Measurements from ENCODE around the gene HBA1. TPM values are rescaled to one million over a fixed set of nuclear protein-coding genes. Genes with fewer than 3 reads are reported as not detected.

The HBA1 gene
- total RNA-seq, 1 donor: not detected

DNA sequence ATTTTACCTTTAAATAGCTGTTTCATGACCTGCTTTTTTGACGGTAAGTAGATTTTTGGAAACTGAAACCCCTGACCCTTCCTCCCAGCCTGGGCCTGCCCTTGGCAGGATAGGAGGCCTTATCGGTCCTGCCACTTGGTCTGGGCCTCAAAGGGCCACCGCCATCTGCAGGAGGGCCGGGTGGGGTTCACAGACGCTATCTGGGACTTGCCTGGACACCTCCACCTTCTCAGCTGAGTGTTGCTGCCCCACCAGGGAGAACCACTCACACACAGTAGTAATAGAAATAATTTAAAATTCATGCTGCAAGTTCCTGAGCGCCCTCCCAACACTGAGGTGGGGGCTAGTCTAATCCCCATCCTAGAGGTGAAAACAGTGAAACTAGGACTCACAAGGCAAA is 33.4 kb upstream of the HBA1 start:
- TF ChIP-seq, protein P1, sequence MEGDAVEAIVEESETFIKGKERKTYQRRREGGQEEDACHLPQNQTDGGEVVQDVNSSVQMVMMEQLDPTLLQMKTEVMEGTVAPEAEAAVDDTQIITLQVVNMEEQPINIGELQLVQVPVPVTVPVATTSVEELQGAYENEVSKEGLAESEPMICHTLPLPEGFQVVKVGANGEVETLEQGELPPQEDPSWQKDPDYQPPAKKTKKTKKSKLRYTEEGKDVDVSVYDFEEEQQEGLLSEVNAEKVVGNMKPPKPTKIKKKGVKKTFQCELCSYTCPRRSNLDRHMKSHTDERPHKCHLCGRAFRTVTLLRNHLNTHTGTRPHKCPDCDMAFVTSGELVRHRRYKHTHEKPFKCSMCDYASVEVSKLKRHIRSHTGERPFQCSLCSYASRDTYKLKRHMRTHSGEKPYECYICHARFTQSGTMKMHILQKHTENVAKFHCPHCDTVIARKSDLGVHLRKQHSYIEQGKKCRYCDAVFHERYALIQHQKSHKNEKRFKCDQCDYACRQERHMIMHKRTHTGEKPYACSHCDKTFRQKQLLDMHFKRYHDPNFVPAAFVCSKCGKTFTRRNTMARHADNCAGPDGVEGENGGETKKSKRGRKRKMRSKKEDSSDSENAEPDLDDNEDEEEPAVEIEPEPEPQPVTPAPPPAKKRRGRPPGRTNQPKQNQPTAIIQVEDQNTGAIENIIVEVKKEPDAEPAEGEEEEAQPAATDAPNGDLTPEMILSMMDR (IDR thresholded peaks at IDR 0.05; ENCODE audit: extremely low read depth, low read depth, low read length): no peak
- no peaks in the 10 kb centered on the region for H3K4me1 ChIP-seq (ENCODE audit: insufficient read depth, low read length)

DNA sequence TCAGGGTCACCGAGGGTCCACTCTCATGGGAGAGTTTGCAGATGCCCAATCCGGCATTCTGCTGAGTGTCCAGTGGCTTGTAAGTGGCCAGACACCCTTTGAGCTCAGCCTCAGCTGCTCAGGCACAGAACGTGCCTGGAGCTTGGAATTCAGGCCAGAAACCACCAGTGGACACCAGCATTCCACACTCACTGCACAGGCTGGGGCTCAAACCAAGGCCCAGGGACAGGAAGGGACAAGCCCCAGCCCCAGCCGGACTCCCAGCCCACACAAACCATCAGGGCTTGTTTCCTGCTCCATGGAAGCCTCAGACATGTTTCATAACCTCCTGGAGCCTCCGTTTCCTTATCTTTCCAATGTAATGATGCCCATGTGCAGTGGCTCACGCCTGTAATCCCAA is 33.0 kb upstream of the HBA1 start:
- Histone ChIP-seq H3K4me1 (ENCODE audit: insufficient read depth, low read length) (peaks cover under 1% of the 10 kb centered on the region), H3K4me2 (ENCODE audit: insufficient read depth, low read length) (no peak overlapping the region)

More for the DNA sequence above, 33.4 kb upstream of the HBA1 start:
- Histone ChIP-seq H3K9me3 (ENCODE audit: low read depth, low read length) (no peaks in the 10 kb centered on the region), H3K36me3 (ENCODE audit: insufficient read depth, low read length) (no peaks in the 10 kb centered on the region), H4K20me1 (ENCODE audit: insufficient read depth, low read length) (no peaks in the 10 kb centered on the region), H3K27ac (ENCODE audit: low read depth, low read length) (no peak overlapping the region), H3K27me3 (ENCODE audit: insufficient read depth, low read length) (no peaks in the 10 kb centered on the region), H3K4me2 (ENCODE audit: insufficient read depth, low read length) (no peak overlapping the region), H3K4me3 (ENCODE audit: insufficient read depth, low read length) (no peak overlapping the region), H2AFZ (ENCODE audit: low read length) (no peak overlapping the region), H3K79me2 (ENCODE audit: insufficient read depth, low read length) (peaks cover under 1% of the 10 kb centered on the region)
- DNase-seq (ENCODE audit: insufficient read length, low spot score, missing footprints): no peak

DNA sequence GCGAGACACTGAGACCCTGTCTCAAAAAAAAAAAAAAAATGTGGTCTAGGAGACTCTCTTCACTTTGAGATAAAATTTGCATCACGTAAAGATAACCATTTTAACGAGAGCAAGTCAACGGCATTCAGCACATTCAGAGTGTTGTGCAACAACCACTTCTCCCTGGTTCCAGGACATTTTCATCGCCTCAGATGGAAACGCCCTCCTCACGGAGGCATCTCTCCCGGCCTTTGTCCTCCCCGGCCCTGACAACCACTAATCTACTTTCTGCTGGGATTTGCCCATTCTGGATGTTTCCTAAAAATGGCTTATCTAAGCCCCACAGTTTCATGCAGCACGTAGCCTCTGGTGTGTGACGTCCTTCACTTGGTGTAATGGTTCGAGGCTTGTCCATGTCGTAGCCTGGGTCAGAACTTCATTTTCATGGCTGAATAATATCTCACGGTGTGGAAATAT is 31.7 kb upstream of the HBA1 start:
- no peaks in the 10 kb centered on the region for H3K36me3 ChIP-seq (ENCODE audit: insufficient read depth, low read length)
- H3K4me3 ChIP-seq (ENCODE audit: insufficient read depth, low read length): no peak overlapping the region
- H2AFZ ChIP-seq (ENCODE audit: low read length): no peak overlapping the region
- no peaks in the 10 kb centered on the region for H3K9me3 ChIP-seq (ENCODE audit: low read depth, low read length)
- H4K20me1 ChIP-seq (ENCODE audit: insufficient read depth, low read length): no peaks in the 10 kb centered on the region
- no peaks in the 10 kb centered on the region for H3K79me2 ChIP-seq (ENCODE audit: insufficient read depth, low read length)
- H3K4me1 ChIP-seq (ENCODE audit: insufficient read depth, low read length): peaks cover 8% of the 10 kb centered on the region
- TF ChIP-seq, protein P1 (IDR thresholded peaks at IDR 0.05; ENCODE audit: extremely low read depth, low read depth, low read length): no peak
- no peak overlapping the region for H3K27ac ChIP-seq (ENCODE audit: low read depth, low read length)
- H3K4me2 ChIP-seq (ENCODE audit: insufficient read depth, low read length): no peak overlapping the region
- DNase-seq (ENCODE audit: insufficient read length, low spot score, missing footprints): no peak
- peaks cover 3% of the 10 kb centered on the region for H3K27me3 ChIP-seq (ENCODE audit: insufficient read depth, low read length)

More for the DNA sequence above, 33.0 kb upstream of the HBA1 start:
- peaks cover 2% of the 10 kb centered on the region for H3K27me3 ChIP-seq (ENCODE audit: insufficient read depth, low read length)
- no peaks in the 10 kb centered on the region for H3K9me3 ChIP-seq (ENCODE audit: low read depth, low read length)
- TF ChIP-seq, protein P1 (IDR thresholded peaks at IDR 0.05; ENCODE audit: extremely low read depth, low read depth, low read length): no peak
- H4K20me1 ChIP-seq (ENCODE audit: insufficient read depth, low read length): no peaks in the 10 kb centered on the region
- no peak overlapping the region for H2AFZ ChIP-seq (ENCODE audit: low read length)
- H3K27ac ChIP-seq (ENCODE audit: low read depth, low read length): no peak overlapping the region
- H3K79me2 ChIP-seq (ENCODE audit: insufficient read depth, low read length): no peaks in the 10 kb centered on the region
- H3K36me3 ChIP-seq (ENCODE audit: insufficient read depth, low read length): no peaks in the 10 kb centered on the region
- no peak overlapping the region for H3K4me3 ChIP-seq (ENCODE audit: insufficient read depth, low read length)
- no peak for DNase-seq (ENCODE audit: insufficient read length, low spot score, missing footprints)

DNA sequence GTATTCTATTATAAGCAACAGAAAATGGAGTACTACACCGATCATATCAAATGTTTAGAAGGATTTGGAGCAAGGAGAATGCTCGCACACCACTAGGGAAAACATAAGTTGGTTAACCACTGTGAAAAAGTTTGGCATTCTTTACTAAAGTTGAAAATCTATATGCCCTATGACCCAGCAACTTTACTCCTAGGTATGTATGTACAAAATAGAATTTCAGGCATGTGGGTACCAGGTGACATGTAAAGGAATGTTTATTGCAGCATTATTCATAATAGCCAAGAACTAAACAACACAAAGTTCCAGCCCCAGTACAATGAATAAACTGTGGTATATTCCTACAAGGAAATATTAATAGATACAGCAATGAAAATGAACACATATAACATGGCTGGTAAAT is 29.8 kb upstream of the HBA1 start:
- Histone ChIP-seq H4K20me1 (ENCODE audit: insufficient read depth, low read length) (no peaks in the 10 kb centered on the region), H2AFZ (ENCODE audit: low read length) (no peak overlapping the region), H3K27ac (ENCODE audit: low read depth, low read length) (no peak overlapping the region), H3K4me3 (ENCODE audit: insufficient read depth, low read length) (no peak overlapping the region), H3K36me3 (ENCODE audit: insufficient read depth, low read length) (no peaks in the 10 kb centered on the region), H3K9me3 (ENCODE audit: low read depth, low read length) (no peaks in the 10 kb centered on the region), H3K4me1 (ENCODE audit: insufficient read depth, low read length) (peaks cover 8% of the 10 kb centered on the region), H3K79me2 (ENCODE audit: insufficient read depth, low read length) (no peaks in the 10 kb centered on the region), H3K4me2 (ENCODE audit: insufficient read depth, low read length) (no peak overlapping the region), H3K27me3 (ENCODE audit: insufficient read depth, low read length) (peaks cover 3% of the 10 kb centered on the region)
- no peak for DNase-seq (ENCODE audit: insufficient read length, low spot score, missing footprints)
- TF ChIP-seq, protein P1 (IDR thresholded peaks at IDR 0.05; ENCODE audit: extremely low read depth, low read depth, low read length): no peak
